NCI-H1694 (cell line): ENCODE data around the gene GRK1.

Source experiments
- DNase-seq: peaks from one replicate; lab custom pipeline; 2025; lab: John Stamatoyannopoulos, UW

Gene GRK1

DNA sequence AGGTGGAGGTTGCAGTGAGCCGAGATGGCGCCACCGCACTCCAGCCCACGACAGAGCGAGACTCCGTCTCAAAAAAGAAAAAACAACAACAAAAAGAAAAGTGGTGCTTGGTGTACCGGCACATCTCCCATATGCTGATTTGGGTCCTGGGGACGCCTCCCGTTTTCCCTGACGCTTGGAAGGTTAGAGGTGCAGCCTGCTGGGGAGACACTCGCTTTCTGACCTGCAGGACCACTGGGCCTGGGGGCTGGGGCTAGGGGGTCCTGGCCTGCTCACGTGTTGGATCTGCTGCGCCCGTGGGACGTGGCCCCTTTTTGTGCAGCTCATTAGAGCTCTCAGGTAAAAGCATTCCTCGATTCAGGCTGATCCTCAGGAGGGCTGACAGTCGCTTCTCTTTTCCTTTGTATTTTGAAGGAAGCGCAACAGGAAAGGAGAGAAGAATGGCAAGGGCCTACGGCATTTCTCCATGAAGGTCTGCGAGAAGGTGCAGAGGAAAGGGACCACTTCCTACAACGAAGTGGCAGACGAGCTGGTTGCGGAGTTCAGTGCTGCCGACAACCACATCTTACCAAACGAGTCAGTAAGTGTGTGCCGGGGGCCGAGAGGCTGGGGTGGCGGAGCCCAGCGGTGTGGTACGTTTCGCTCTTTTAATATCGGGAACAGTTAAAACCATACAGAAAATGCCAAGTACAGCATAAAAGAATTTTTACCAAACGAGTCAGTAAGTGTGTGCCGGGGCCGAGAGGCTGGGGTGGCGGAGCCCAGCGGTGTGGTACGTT lies 34.1 kb upstream of the GRK1 start:
- no peak for DNase-seq

- no peak for DNase-seq
These were observed 33.5 kb upstream of the GRK1 start for GRCh38 chr13:113633485-113633873.

DNA sequence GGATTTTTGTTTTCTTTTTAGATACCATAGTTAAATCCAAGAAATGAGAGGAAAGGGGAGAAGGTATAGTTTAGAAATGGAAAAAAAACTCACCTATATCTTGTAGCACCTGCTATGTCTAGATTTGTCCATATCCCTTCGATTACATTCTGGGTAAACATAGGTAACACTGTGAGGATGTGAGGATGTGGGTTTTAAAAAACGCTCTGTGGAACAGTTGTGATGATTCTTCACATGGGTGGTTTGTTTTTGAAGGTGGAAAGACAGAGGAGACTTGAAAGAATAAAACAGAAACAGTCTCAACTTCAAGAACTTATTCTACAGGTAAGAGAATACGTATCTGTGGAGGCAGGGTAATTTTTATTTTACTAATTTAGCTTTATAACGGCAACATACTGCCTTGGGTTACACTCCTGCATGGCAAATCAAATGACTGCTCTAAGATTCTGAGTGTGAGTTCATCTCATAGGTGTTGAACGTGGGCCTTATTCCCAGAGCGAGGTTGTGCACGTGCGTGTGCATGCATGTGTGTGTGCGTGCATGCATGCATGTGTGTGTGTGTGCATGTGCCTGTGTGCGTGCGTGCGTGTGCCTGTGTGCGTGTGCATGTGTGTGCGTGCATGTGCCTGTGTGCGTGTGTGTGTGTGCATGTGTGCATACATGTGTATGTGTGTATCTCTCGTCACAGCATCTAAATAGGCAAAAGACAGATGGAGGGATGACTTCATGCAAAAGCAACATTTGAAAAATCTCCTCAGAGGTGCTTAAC lies 32.6 kb upstream of the GRK1 start:
- DNase-seq, result no peak

- DNase-seq, result no peak
These were observed 32.0 kb upstream of the GRK1 start for GRCh38 chr13:113635048-113635420.

GRCh38 chr13:113635709-113636108 lies 31.3 kb upstream of the GRK1 start:
- DNase-seq, result no peak

DNA sequence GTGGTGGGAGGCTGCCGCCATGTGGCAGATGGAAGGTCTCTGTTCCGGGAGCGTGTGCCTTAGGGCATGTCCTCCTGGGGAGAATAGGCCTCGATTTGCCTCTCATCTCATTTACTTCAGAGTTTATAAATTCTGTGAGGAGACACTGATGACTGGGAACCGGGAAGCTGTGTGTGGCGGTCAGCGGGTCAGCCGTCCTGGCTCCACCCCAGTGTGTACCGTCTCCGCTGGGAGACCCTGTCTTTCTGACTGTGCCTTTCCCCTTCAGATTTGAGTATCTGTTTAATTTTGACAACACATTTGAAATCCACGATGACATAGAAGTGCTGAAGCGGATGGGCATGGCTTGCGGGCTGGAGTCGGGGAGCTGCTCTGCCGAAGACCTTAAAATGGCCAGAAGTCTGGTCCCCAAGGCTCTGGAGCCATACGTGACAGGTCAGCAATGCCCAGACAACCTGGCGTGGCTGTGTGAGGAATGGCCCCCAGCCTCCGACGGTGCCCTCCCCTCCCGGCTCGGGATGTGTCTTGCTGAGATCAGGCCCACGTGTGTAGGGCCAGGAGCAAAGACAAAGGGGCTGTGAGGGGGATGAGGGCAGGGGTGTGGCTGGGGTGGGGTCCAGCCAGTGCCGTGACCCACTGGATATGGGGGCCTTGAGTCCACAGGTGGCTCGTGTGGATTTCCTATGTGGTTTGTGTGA lies 30.6 kb upstream of the GRK1 start:
- DNase-seq, result no peak

DNA sequence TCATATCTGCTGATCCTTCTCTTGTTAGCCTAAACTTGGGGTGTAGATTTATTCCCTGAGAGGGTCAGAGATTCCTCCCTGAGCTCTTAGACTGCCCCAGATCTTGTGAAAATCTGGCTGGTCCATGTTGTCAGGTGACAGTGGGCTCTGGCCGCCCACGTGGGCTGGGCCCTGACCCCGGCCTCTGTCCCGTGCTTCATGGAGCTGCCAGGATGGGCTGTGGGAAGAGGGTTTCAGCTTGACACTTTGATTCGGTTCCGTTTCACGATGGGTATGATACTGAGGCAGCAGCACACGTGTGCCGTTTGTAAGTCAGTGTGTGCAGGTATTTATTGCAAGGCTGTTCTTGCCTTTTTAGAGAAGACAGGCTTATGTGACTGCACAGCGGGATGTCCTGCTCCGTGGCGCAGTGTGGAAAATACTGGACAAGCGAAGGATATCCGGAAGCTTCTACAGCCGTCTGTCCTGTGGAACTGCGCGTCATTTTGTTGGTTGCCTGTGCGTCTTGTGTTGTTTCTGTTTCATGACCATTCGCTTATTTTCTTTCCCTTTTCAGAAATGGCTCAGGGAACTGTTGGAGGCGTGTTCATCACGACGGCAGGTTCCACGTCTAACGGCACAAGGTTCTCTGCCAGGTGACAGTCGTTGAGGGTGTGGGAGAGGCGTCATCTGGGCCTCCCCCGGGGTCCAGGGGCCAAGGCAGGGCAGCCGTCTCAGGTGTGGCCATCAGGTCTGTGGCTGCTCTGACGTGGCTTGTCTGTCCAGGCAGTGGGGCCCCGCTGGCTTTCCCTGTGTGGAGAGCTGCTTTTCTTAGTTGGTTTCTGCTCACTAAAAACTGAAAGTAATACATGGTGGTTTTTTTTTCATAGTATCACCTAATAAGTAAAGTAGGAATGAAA lies 29.5 kb upstream of the GRK1 start:
- no peak for DNase-seq

GRCh38 chr13:113638173-113638746 lies 28.8 kb upstream of the GRK1 start:
- DNase-seq, result no peak

GRCh38 chr13:113638806-113639205 lies 28.2 kb upstream of the GRK1 start:
- DNase-seq, result no peak

- no peak for DNase-seq
These were observed 27.3 kb upstream of the GRK1 start for GRCh38 chr13:113639616-113640262.

GRCh38 chr13:113641426-113641825 lies 25.6 kb upstream of the GRK1 start:
- no peak for DNase-seq

DNA sequence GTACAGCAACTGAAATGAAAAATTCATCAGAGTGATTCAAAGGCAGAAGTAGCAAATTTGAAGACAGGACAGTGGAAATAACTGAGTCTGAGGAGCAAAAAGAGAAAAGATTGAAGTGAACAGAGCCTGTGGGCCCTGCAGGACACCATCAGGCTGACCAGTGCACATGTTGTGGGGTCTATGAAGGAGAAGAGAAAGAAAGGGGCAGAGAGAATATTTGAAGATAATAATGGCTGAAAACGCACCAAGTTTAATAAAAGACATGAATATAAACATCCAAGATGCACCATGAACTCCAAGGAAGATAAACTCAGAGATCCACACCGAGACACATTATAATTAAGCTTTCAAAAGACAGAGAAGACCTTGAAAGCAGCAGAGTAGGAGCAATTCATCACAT lies 24.5 kb upstream of the GRK1 start:
- no peak for DNase-seq

DNA sequence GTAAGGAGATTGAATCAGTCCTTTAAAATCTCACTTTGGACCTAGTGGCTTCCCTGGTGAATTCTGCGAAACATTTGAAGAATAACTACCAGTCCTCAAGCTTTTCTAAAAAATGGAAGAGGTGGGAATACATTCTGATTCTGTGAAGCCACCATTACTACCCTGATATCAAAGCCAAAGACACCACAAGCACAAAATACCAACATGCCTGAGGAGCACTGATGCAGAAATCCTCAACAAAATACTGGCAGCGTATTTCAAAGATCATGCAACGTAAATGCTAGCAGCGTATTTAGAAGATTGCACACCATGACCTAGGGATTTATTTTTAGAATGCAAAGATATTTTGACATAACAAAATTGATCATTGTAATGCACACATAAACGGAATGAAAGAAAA lies 23.4 kb upstream of the GRK1 start:
- DNase-seq, result no peak

DNA sequence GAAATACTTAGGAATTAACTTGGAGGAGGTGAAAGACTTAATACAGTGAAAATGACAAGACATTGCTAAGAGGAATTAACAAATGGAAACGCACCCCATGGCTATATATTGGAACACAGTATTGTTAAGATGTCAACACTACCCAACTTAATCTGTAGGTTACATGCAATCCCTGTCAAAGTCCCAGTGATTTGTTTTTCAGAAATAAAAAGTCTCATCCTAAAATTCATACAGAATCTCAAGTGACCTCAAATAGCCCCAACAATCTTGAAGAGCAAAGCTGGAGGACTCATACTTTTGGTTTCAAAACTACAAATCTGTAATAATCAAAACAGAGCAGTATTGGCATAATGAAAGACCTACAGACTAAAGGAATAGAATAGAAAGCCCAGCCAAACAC lies 22.2 kb upstream of the GRK1 start:
- no peak for DNase-seq

DNA sequence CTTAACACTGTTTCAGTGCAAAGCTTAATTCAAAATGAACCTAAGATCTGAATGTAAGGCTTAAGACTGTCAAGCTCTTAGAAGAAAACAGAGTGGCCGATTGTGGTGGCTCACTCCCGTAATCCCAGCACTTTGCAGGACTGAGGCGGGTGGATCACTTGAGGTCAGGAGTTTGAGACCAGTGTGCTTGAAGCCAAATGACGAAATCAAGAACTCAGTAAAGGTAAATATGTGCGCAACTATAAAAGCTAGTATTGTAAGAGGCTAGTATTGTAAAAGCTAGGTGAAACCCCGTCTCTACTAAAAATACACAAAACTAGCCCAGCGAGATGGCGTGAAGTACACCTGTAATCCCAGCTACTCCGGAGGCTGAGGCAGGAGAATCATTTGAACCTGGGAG lies 21.7 kb upstream of the GRK1 start:
- DNase-seq, result no peak

DNA sequence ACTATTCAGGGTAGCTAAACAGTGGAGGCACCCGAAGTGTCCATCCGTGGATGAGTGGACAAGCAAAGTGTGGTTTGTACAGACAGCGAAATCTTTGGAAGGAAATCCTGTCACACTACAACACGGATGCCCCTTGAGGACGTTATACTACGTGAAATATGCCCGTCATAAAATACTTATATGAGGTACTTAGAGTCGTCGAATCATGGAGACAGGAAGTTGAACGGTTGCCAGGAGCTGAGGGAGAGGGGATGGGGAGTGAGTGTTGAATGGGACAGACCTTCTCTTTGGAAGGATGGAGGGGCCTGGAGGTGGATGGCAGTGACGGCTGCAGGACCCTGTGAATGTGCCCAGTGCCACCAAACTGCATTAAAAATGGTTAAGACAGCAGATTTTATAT lies 20.6 kb upstream of the GRK1 start:
- no peak for DNase-seq

DNA sequence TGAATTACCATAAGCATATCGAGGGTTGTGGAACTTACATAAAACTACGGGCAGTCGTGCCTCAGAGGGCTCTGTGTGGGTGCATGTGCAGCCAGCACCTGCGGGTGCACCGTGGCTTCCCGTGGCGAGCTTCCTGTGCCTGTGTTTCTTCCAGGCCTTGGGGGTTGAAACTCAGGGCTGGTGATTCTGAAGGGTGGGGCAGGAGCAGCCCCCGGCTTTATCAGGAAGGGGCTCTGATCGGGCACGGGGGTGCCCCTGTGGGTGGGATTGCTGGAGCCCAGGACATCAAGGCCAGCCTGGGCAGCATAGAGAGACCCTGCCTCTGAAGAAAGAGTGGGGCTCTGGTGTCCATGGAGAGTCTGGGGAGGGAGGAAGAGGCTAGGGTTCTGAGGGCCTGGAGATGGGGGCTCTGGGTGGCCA lies 20.1 kb upstream of the GRK1 start:
- DNase-seq, result no peak

- peak; percentile 83 for DNase-seq
These were observed 19.4 kb upstream of the GRK1 start for GRCh38 chr13:113647351-113648215.

DNA sequence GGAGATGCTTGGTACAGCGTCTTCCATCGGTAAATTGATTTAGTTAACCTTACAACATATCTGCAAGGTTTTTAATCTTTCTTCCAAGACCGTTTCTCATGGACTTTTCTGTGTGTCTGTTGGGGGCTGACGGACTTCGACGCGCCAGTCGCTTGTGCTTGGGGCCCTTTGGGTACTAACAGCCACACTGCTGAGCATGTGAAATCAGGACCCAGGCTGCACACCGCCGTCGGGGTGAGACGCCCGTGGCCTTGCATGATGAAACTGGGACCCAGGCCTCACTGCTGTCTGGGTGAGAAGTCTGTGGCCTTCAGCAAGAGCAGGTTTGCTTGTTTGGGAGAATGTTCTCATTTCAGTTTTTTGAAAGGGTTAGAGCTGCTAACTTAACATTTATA lies 18.8 kb upstream of the GRK1 start:
- DNase-seq, result no peak

- no peak for DNase-seq
These were observed 17.8 kb upstream of the GRK1 start for GRCh38 chr13:113649212-113649611.
